IMR-90 (cell line): Measurements from ENCODE around the gene SLC3A2. TPM values are rescaled to one million over a fixed set of nuclear protein-coding genes. Genes with fewer than 3 reads are reported as not detected.

ENCODE experiments used
- ATAC-seq: fragments of 200-7000 bp; cut with Tn5 transposase; 2 replicates; pipeline ENCODE4 v1.9.1; 2020; ENCODE audit warnings: low read depth, mild to moderate bottlenecking, moderate library complexity
- BruUV-seq: library from RNA; stranded (reverse); fragments of 400-500 nt; replicated peaks from 2 replicates; lab custom pipeline; 2021; lab: Mats Ljungman, UMichigan
- CTCF ChIA-PET: fragments of 300-600 bp; formaldehyde crosslinking; extraction: SDS; loops from one replicate; lab custom pipeline; 2021; ENCODE audit warnings: antibody characterized with exemption; lab: Yijun Ruan, JAX
- POLR2A ChIA-PET: fragments of 300-600 bp; sonication (Branson Sonifier 250); formaldehyde crosslinking; loops from one replicate; lab custom pipeline; 2022; ENCODE audit warnings: antibody characterized with exemption; ENCODE audit not compliant: unreplicated experiment; lab: Charles Lee
- DNase-seq: peaks from one replicate; pipeline ENCODE4 v3.0.0; 2013
- H2AFZ ChIP-seq: replicated peaks from 2 replicates; pipeline ENCODE3; 2013; ENCODE audit warnings: low read length, mild to moderate bottlenecking; ENCODE audit not compliant: poor library complexity
- H2AK5ac ChIP-seq: 2 replicates; pipeline ENCODE4 v1.6.1; 2013; ENCODE audit warnings: low read depth, low read length, inconsistent platforms
- H2AK9ac ChIP-seq: replicated peaks from 2 replicates; pipeline ENCODE3; 2013; ENCODE audit warnings: mild to moderate bottlenecking, low read depth, low read length, moderate library complexity; ENCODE audit not compliant: poor library complexity
- H2BK120ac ChIP-seq: 2 replicates; pipeline ENCODE4 v1.6.1; 2013; ENCODE audit warnings: low read depth, low read length, inconsistent platforms
- H2BK15ac ChIP-seq: 3 replicates; pipeline ENCODE4 v1.6.1; 2013; ENCODE audit warnings: low read depth, low read length, inconsistent platforms
- H2BK20ac ChIP-seq: 2 replicates; pipeline ENCODE4 v1.6.1; 2013; ENCODE audit warnings: low read depth, mild to moderate bottlenecking, inconsistent platforms, low read length, moderate library complexity
- H2BK5ac ChIP-seq: 2 replicates; pipeline ENCODE4 v1.6.1; 2013; ENCODE audit warnings: mild to moderate bottlenecking, low read depth, low read length, inconsistent platforms; ENCODE audit not compliant: poor library complexity, severe bottlenecking
- H3K14ac ChIP-seq: replicated peaks from 2 replicates; pipeline ENCODE4 v1.6.1; 2013; ENCODE audit warnings: low read depth, low read length, inconsistent platforms
- H3K18ac ChIP-seq: 2 replicates; pipeline ENCODE4 v1.6.1; 2013; ENCODE audit warnings: low read depth, low read length, control low read depth
- H3K23ac ChIP-seq: 2 replicates; pipeline ENCODE4 v1.6.1; 2013; ENCODE audit warnings: low read depth, low read length, inconsistent platforms
- H3K27ac ChIP-seq: 2 replicates; pipeline ENCODE4 v1.5.1; 2013; ENCODE audit warnings: mild to moderate bottlenecking, control low read depth, low read length; ENCODE audit not compliant: insufficient read depth
- H3K27me3 ChIP-seq: 2 replicates; pipeline ENCODE4 v1.6.1; 2013; ENCODE audit warnings: low read length; ENCODE audit not compliant: control insufficient read depth, insufficient read depth
- H3K36me3 ChIP-seq: 2 replicates; pipeline ENCODE4 v1.6.1; 2013; ENCODE audit warnings: low read length, mixed read lengths; ENCODE audit not compliant: control insufficient read depth, insufficient read depth
- H3K4ac ChIP-seq: 2 replicates; pipeline ENCODE4 v1.6.1; 2013; ENCODE audit warnings: low read depth, low read length, inconsistent platforms
- H3K4me1 ChIP-seq: 2 replicates; pipeline ENCODE4 v1.6.1; 2013; ENCODE audit warnings: low read length, mixed read lengths; ENCODE audit not compliant: control insufficient read depth, insufficient read depth
- H3K4me2 ChIP-seq: 2 replicates; pipeline ENCODE4 v1.6.1; 2013; ENCODE audit warnings: low read depth, mild to moderate bottlenecking, control low read depth, low read length, moderate library complexity
- H3K4me3 ChIP-seq: 2 replicates; pipeline ENCODE4 v1.5.1; 2013; ENCODE audit warnings: low read depth, mild to moderate bottlenecking, control low read depth, low read length, moderate library complexity; ENCODE audit not compliant: insufficient read depth
- H3K56ac ChIP-seq: 2 replicates; pipeline ENCODE4 v1.6.1; 2013; ENCODE audit warnings: low read length, inconsistent platforms; ENCODE audit not compliant: insufficient read depth; ENCODE audit errors: extremely low read depth
- H3K79me1 ChIP-seq, 2 experiments: 2 replicates each; pipeline ENCODE4 v1.6.1; 2013; ENCODE audit warnings: low read length in 2 of 2, inconsistent platforms in 1 of 2, low read depth in 1 of 2
- H3K9ac ChIP-seq: 2 replicates; pipeline ENCODE4 v1.6.1; 2013; ENCODE audit warnings: low read depth, low read length, control low read depth
- H3K9me1 ChIP-seq: 2 replicates; pipeline ENCODE4 v1.6.1; 2013; ENCODE audit warnings: low read length, inconsistent platforms; ENCODE audit not compliant: insufficient read depth
- H3K9me3 ChIP-seq: 2 replicates; pipeline ENCODE4 v1.6.1; 2013; ENCODE audit warnings: low read length; ENCODE audit not compliant: control insufficient read depth, insufficient read depth
- H4K20me1 ChIP-seq: 2 replicates; pipeline ENCODE4 v1.6.1; 2013; ENCODE audit warnings: low read length, inconsistent platforms; ENCODE audit not compliant: insufficient read depth
- H4K5ac ChIP-seq: 2 replicates; pipeline ENCODE4 v1.6.1; 2013; ENCODE audit warnings: mild to moderate bottlenecking, low read depth, low read length, control low read depth
- H4K8ac ChIP-seq, 2 experiments: 2 replicates each; pipeline ENCODE4 v1.6.1; 2013; ENCODE audit warnings: low read depth in 2 of 2, low read length in 2 of 2, control low read depth in 1 of 2, inconsistent platforms in 1 of 2
- H4K91ac ChIP-seq: 2 replicates; pipeline ENCODE4 v1.6.1; 2013; ENCODE audit warnings: low read depth, low read length, inconsistent platforms; ENCODE audit not compliant: insufficient read depth
- CEBPB ChIP-seq: IDR thresholded peaks from 2 replicates; pipeline ENCODE4 v1.6.1; 2012; ENCODE audit warnings: low read depth, low read length, improper control_type of control experiment
- FOS ChIP-seq: fragments of 150-350 bp; IDR thresholded peaks from 2 replicates; pipeline ENCODE4 v1.6.1; 2016; ENCODE audit warnings: low read depth, low read length
- MAFK ChIP-seq: IDR thresholded peaks from 2 replicates; pipeline ENCODE4 v1.6.1; 2012; ENCODE audit warnings: low read depth, low read length, improper control_type of control experiment
- MAZ ChIP-seq: IDR thresholded peaks from 2 replicates; pipeline ENCODE4 v1.6.1; 2012; ENCODE audit warnings: low read depth, mild to moderate bottlenecking, low read length, improper control_type of control experiment, moderate library complexity, borderline replicate concordance
- MXI1 ChIP-seq: IDR thresholded peaks from 2 replicates; pipeline ENCODE4 v1.6.1; 2012; ENCODE audit warnings: low read depth, mild to moderate bottlenecking, low read length, moderate library complexity, borderline replicate concordance
- POLR2A ChIP-seq: IDR thresholded peaks from 2 replicates; pipeline ENCODE4 v1.6.1; 2012; ENCODE audit warnings: mild to moderate bottlenecking, low read depth, low read length
- USF2 ChIP-seq: fragments of 150-350 bp; IDR thresholded peaks from 2 replicates; pipeline ENCODE4 v1.6.1; 2017; ENCODE audit warnings: mild to moderate bottlenecking, antibody characterized with exemption, low read length, low read depth
- WGBS, 2 experiments: methylation state at CpG; one replicate each; pipeline versions ENCODE4 v1.1.5 to v1.1.7; 2013; ENCODE audit warnings: missing lambda C conversion rate in 2 of 2; ENCODE audit not compliant: insufficient read length in 1 of 2; ENCODE audit errors: extremely low coverage in 2 of 2; 5-methylcytosine and 5-hydroxymethylcytosine counted together
- dilution Hi-C: fragments of 300-500 bp; cut with HindIII; formaldehyde crosslinking; loops from one replicate; pipeline ENCODE4 v1.14.3; 2018; ENCODE audit warnings: low sequenced_read_pairs; ENCODE audit not compliant: unreplicated experiment
- in situ Hi-C: fragments of 300-500 bp; cut with MboI; formaldehyde crosslinking; loops from 3 replicates; pipeline ENCODE4 v1.14.3; 2019; ENCODE audit warnings: low sequenced_read_pairs, inconsistent platforms, mixed read lengths
- intact Hi-C: fragments of 100-400 bp; cut with micrococcal nuclease; formaldehyde crosslinking; loops from 2 replicates; pipeline ENCODE4 v1.10.0; 2022
- polyA plus RNA-seq, 3 experiments: library from polyadenylated mRNA; depleted of rRNA; stranded (reverse); fragments of >200 nt; gene quantifications; 2 replicates each; pipeline ENCODE4 v1.2.3, GENCODE V29; 2012; ENCODE audit warnings: low replicate concordance in 1 of 3
- total RNA-seq: library from RNA; depleted of rRNA; stranded (reverse); fragments of >200 nt; gene quantifications from 2 replicates; pipeline ENCODE4 v1.2.3, GENCODE V29; 2012
- TF ChIP-seq, protein P1 (sequence below): fragments of 150-350 bp; IDR thresholded peaks from 2 replicates; pipeline ENCODE4 v1.6.1; 2016; ENCODE audit warnings: low read depth, mild to moderate bottlenecking, low read length, moderate library complexity, borderline replicate concordance
- TF ChIP-seq, protein P2 (sequence below): conservative IDR thresholded peaks from 2 replicates; pipeline ENCODE4 v1.5.1; 2012; ENCODE audit warnings: mild to moderate bottlenecking, low read depth, low read length, improper control_type of control experiment

Gene SLC3A2
- total and polyA plus RNA-seq, 2 of the 4 experiments (the other 2 are of a cell fraction): 140 to 239 TPM

DNA sequence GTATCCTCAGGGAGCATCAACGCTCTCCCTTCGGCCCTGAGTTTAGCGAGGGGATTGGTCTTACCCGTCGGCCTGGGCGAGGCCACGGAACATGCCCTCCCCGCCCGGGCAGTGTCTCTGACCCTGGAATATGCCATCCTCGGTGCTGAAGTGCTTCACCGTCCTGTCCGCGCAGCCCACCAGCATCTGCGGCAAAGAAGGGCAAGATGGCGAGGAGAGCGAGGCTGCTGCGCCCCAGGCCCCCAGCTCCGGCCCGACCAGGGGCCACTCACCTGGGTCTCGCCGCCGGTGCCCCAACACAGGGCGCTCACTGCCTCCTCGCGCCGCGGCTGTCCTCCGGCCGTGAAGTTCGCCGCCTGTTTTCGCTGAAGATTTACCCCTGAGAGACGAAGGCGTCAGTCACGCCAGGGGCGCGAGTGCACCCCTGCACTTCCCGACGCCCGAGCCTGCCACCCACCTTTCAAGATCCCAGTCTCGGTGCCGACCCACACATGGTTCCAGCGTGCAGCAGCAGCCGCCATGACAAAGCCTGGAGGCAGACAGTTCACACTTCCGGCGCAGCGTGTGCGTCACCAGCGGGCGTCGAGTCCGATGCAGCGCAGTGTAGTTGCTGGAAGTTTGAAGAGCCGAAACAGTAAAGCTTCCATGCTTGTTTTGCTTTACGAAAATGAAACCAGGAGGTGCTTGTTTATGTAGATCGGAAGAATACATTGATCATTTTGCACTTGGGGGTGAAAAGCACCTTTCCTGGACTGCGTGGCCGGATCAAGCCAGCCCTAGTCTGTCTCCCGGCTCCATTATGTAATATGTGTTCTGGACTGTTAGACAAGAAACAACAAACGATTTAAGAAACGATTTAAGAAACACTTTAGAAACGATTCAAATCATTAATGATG lies 41.4 kb upstream of the SLC3A2 start, which contains the start of gene WDR74:
Gene WDR74, minus strand, starts transcription at position 541 of the 896 bp plus-strand sequence. Its CDS starts 20 bp downstream, at position 521.
- DNase-seq: peak; percentile 92
- intact Hi-C loops: no loop called here

More for the DNA sequence above, 41.4 kb upstream of the SLC3A2 start, which contains the start of gene WDR74:
- H3K4me1 ChIP-seq: peaks cover 8% of the 10 kb centered on the region
- no peaks in the 10 kb centered on the region; the same call in none of the 2 replicates for H4K20me1 ChIP-seq
- H3K23ac ChIP-seq: peak within 1 kb of the TSS; percentile 99
- H2AK5ac ChIP-seq: peak within 1 kb of the TSS; percentile 83
- ATAC-seq: peak; percentile 43
- peak within 1 kb of the TSS; percentile 99 for H3K14ac ChIP-seq
- peak within 1 kb of the TSS; percentile 59 for H3K56ac ChIP-seq
- no peaks in the 10 kb centered on the region for H3K9me3 ChIP-seq
- 0% methylated on average over 37 of the region's 62 CpGs; no CpG with 5 or more reads in 1 of the 2 experiments for WGBS, 2 experiments
- peak within 1 kb of the TSS; percentile 71 for H3K4me3 ChIP-seq
- peak within 1 kb of the TSS; percentile 68 for H4K91ac ChIP-seq
- TF ChIP-seq POLR2A (peak; percentile 87), MXI1 (peak; percentile 100), MAFK (no peak), CEBPB (no peak), USF2 (no peak), MAZ (peak; percentile 66; the same call in 1 of the 2 replicates), FOS (0 out of 2 replicates have a peak, but pooled peaks have one; percentile 2)
- TF ChIP-seq, protein P1, sequence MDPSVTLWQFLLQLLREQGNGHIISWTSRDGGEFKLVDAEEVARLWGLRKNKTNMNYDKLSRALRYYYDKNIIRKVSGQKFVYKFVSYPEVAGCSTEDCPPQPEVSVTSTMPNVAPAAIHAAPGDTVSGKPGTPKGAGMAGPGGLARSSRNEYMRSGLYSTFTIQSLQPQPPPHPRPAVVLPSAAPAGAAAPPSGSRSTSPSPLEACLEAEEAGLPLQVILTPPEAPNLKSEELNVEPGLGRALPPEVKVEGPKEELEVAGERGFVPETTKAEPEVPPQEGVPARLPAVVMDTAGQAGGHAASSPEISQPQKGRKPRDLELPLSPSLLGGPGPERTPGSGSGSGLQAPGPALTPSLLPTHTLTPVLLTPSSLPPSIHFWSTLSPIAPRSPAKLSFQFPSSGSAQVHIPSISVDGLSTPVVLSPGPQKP: peak; percentile 50; the same call in 1 of the 2 replicates
- TF ChIP-seq, protein P2, sequence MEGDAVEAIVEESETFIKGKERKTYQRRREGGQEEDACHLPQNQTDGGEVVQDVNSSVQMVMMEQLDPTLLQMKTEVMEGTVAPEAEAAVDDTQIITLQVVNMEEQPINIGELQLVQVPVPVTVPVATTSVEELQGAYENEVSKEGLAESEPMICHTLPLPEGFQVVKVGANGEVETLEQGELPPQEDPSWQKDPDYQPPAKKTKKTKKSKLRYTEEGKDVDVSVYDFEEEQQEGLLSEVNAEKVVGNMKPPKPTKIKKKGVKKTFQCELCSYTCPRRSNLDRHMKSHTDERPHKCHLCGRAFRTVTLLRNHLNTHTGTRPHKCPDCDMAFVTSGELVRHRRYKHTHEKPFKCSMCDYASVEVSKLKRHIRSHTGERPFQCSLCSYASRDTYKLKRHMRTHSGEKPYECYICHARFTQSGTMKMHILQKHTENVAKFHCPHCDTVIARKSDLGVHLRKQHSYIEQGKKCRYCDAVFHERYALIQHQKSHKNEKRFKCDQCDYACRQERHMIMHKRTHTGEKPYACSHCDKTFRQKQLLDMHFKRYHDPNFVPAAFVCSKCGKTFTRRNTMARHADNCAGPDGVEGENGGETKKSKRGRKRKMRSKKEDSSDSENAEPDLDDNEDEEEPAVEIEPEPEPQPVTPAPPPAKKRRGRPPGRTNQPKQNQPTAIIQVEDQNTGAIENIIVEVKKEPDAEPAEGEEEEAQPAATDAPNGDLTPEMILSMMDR: no peak
- no peaks in the 10 kb centered on the region for H3K9me1 ChIP-seq
- H3K4me2 ChIP-seq: peak within 1 kb of the TSS; percentile 98
- peak within 1 kb of the TSS; percentile 98 for H2AK9ac ChIP-seq
- H3K4ac ChIP-seq: peak within 1 kb of the TSS; percentile 97
- peak within 1 kb of the TSS; percentile 79 for H3K9ac ChIP-seq
- in situ Hi-C loops: no loop called here
- H3K27ac ChIP-seq: peak within 1 kb of the TSS; percentile 83
- H4K8ac ChIP-seq: peak within 1 kb of the TSS; percentile 3 to 97; a peak in 2 of 4 replicates
- H2AFZ ChIP-seq: peak within 1 kb of the TSS; percentile 96
- peak within 1 kb of the TSS; percentile 90 for H2BK5ac ChIP-seq
- no peak within 1 kb of the TSS for H2BK20ac ChIP-seq
- peaks cover 17 to 40% of the 10 kb centered on the region in 2 experiments; a peak in 3 of 4 replicates for H3K79me1 ChIP-seq
- no peaks in the 10 kb centered on the region for H3K27me3 ChIP-seq
- H2BK120ac ChIP-seq: peak within 1 kb of the TSS; percentile 55; the same call in 1 of the 2 replicates
- CTCF ChIA-PET: interaction anchor here (0.6 kb wide), 1 partner anchor 345 kb away, joined by 7 read pairs; no protein-coding TSS in a partner anchor
- H3K18ac ChIP-seq: peak within 1 kb of the TSS; percentile 74; the same call in 1 of the 2 replicates
- H2BK15ac ChIP-seq: no peak within 1 kb of the TSS
- peak within 1 kb of the TSS; percentile 81 for H4K5ac ChIP-seq
- no TSS peak for BruUV-seq
- dilution Hi-C loops: no loop called here
- peaks cover 15% of the 10 kb centered on the region for H3K36me3 ChIP-seq
- POLR2A ChIA-PET: interaction anchor here (0.6 to 2.1 kb wide), 3 partner anchors 22 to 125 kb away, joined by 3 to 8 read pairs (median 6); partner anchors contain the start of gene ZBTB3
